ENCODE results near the gene GPR141. TPM values are rescaled to one million over a fixed set of nuclear protein-coding genes. Genes with fewer than 3 reads are reported as not detected.

The GPR141 gene
- total and polyA plus RNA-seq, 2 donors (not counting 3 experiments of a cell fraction or from before 2014, with no cell fraction given), result not detected

GRCh38 chr7:37659971-37660565 lies 23.5 kb upstream of the GPR141 start:
- no peaks in the 10 kb centered on the region for H3K9me3 ChIP-seq (replicated peaks; ENCODE audit: control insufficient read depth, insufficient read depth, low read length)
- FAIRE-seq (no peak), DNase-seq (ENCODE audit: low read depth, low spot score) (no peak)
- POLR2A ChIA-PET, result no interaction called here
- no peak overlapping the region for H2AFZ ChIP-seq (ENCODE audit: low read depth, low read length)
- no peaks in the 10 kb centered on the region for H3K27me3 ChIP-seq (ENCODE audit: control insufficient read depth in 2 of 2, insufficient read depth in 2 of 2, low read length in 2 of 2)
- no peak overlapping the region for H3K9ac ChIP-seq (replicated peaks; ENCODE audit: extremely low read depth, insufficient read depth, low read length)
- intact Hi-C loops (cut with micrococcal nuclease) (no loop called here), dilution Hi-C loops (cut with MboI; ENCODE audit: extremely low pct_ligation_motif_present, low sequenced_read_pairs) (no loop called here)
- no peak overlapping the region for H3K4me3 ChIP-seq (replicated peaks in 1 of 3; ENCODE audit: insufficient read depth in 1 of 3, low read depth in 1 of 3, low read length in 3 of 3)
- no peak overlapping the region for H3K27ac ChIP-seq (ENCODE audit: insufficient read depth, low read depth, low read length)
- H3K9me1 ChIP-seq (replicated peaks; ENCODE audit: control insufficient read depth, extremely low read depth, insufficient read depth, low read length), result no peaks in the 10 kb centered on the region
- no peak for TF ChIP-seq EZH2 (IDR thresholded peaks at IDR 0.05; ENCODE audit: borderline replicate concordance, low read depth, low read length, severe bottlenecking)
- TF ChIP-seq POLR2AphosphoS5 (IDR thresholded peaks at IDR 0.05; ENCODE audit: insufficient read depth, low read depth, low read length), result no peak
- TF ChIP-seq JUN (IDR thresholded peaks at IDR 0.05; ENCODE audit: borderline replicate concordance, insufficient read depth, insufficient read length, low read depth), result no peak
- TF ChIP-seq MYC (IDR thresholded peaks at IDR 0.05; ENCODE audit: low read depth, low read length), result no peak
- TF ChIP-seq POLR2A (IDR thresholded peaks at IDR 0.05; ENCODE audit: low read depth, low read length), result no peak
- TF ChIP-seq MAX (IDR thresholded peaks at IDR 0.05; ENCODE audit: insufficient read depth, insufficient read length), result no peak
- no peak for TF ChIP-seq CTCF (IDR thresholded peaks at IDR 0.05; ENCODE audit: extremely low read depth in 1 of 2, insufficient read depth in 1 of 2, low read depth in 1 of 2, low read length in 2 of 2)
- no peak for TF ChIP-seq FOS (IDR thresholded peaks at IDR 0.05; ENCODE audit: borderline replicate concordance, insufficient read depth, low read length)
- no peak for TF ChIP-seq GATA2 (IDR thresholded peaks at IDR 0.05; ENCODE audit: insufficient read depth, insufficient read length, low read depth, low read length)
- no peaks in the 10 kb centered on the region for H3K79me2 ChIP-seq (ENCODE audit: control insufficient read depth, insufficient read depth, low read length)
- H4K20me1 ChIP-seq (replicated peaks; ENCODE audit: control insufficient read depth, extremely low read depth, insufficient read depth, low read length), result no peaks in the 10 kb centered on the region
- CTCF ChIA-PET, result no interaction called here
- H3K4me1 ChIP-seq (ENCODE audit: control insufficient read depth, extremely low read depth, insufficient read depth, low read length), result no peaks in the 10 kb centered on the region
- H3K36me3 ChIP-seq (ENCODE audit: control insufficient read depth in 2 of 2, extremely low read depth in 1 of 2, insufficient read depth in 2 of 2, low read length in 2 of 2), result no peaks in the 10 kb centered on the region
- H3K4me2 ChIP-seq (ENCODE audit: insufficient read depth, low read length), result no peak overlapping the region
- BruUV-seq (replicated peaks), result no TSS peak
